ENCODE measurements around the gene CNTROB.

- TF ChIP-seq EZH2 (IDR thresholded peaks at IDR 0.05) (no peak), POLR2AphosphoS5 (IDR thresholded peaks at IDR 0.05; ENCODE audit: borderline replicate concordance, low read depth, low read length) (no peak)
Measured at GRCh38 chr17:7946441-7946840, 14.4 kb downstream of the CNTROB start.
